Smooth muscle cell (in vitro differentiated cells): ENCODE results near the gene UIMC1. TPM values are rescaled to one million over a fixed set of nuclear protein-coding genes. Genes with fewer than 3 reads are reported as not detected.

Experiments used
- DNase-seq: peaks from one replicate; lab custom pipeline; 2025; ENCODE audit not compliant: unreplicated experiment; lab: John Stamatoyannopoulos, UW
- H2AFZ ChIP-seq: fragments of 200-600 bp; sonication (generic); 2 replicates; pipeline ENCODE4 v1.6.0; 2016; ENCODE audit warnings: antibody characterized with exemption, low read depth, mild to moderate bottlenecking
- H3F3A ChIP-seq: fragments of 200-600 bp; sonication (generic); 2 replicates; pipeline ENCODE4 v1.6.0; 2017; ENCODE audit warnings: antibody characterized with exemption, low read depth
- H3K27ac ChIP-seq: fragments of 200-600 bp; sonication (generic); 2 replicates; pipeline ENCODE4 v1.5.1; 2016; ENCODE audit warnings: low read depth, mild to moderate bottlenecking
- H3K27me3 ChIP-seq: fragments of 200-600 bp; sonication (generic); 2 replicates; pipeline ENCODE4 v1.6.1; 2016; ENCODE audit warnings: low read depth, mild to moderate bottlenecking
- H3K36me3 ChIP-seq: fragments of 200-600 bp; sonication (generic); 2 replicates; pipeline ENCODE4 v1.5.1; 2016; ENCODE audit warnings: low read depth
- H3K4me1 ChIP-seq: fragments of 200-600 bp; sonication (generic); 2 replicates; pipeline ENCODE4 v1.5.1; 2016; ENCODE audit warnings: low read depth
- H3K4me2 ChIP-seq: fragments of 200-600 bp; sonication (generic); 2 replicates; pipeline ENCODE4 v1.6.0; 2016; ENCODE audit warnings: mild to moderate bottlenecking
- H3K4me3 ChIP-seq: fragments of 200-600 bp; sonication (generic); 2 replicates; pipeline ENCODE4 v1.5.1; 2016; ENCODE audit warnings: mild to moderate bottlenecking
- H3K79me2 ChIP-seq: fragments of 200-600 bp; sonication (generic); 2 replicates; pipeline ENCODE4 v1.6.0; 2016; ENCODE audit warnings: low read depth, mild to moderate bottlenecking
- H3K9ac ChIP-seq: fragments of 200-600 bp; sonication (generic); 2 replicates; pipeline ENCODE4 v1.6.0; 2016; ENCODE audit warnings: low read depth
- H3K9me3 ChIP-seq: fragments of 200-600 bp; sonication (generic); replicated peaks from 2 replicates; pipeline ENCODE4 v1.5.1; 2016; ENCODE audit warnings: low read depth
- H4K20me1 ChIP-seq: fragments of 200-600 bp; sonication (generic); 2 replicates; pipeline ENCODE4 v1.6.0; 2016; ENCODE audit warnings: low read depth
- WGBS: methylation state at CpG from one replicate; pipeline ENCODE4 v1.1.7; 2016; ENCODE audit warnings: low lambda C conversion rate; 5-methylcytosine and 5-hydroxymethylcytosine counted together
- polyA plus RNA-seq: library from polyadenylated mRNA; unstranded; fragments of >200 nt; fragmentation: Nextera tagmentation; extraction: Ambion mirVana; gene quantifications from 2 replicates; pipeline ENCODE4 v1.2.1, GENCODE V29; 2016
- total RNA-seq: library from RNA; depleted of rRNA; stranded (reverse); fragments of >200 nt; gene quantifications from 2 replicates; pipeline ENCODE4 v1.2.3, GENCODE V29; 2014
- TF ChIP-seq, protein P1 (sequence below): fragments of 200-600 bp; sonication (generic); IDR thresholded peaks from 2 replicates; pipeline ENCODE4 v1.5.1; 2017; ENCODE audit warnings: borderline replicate concordance, mild to moderate bottlenecking, antibody characterized with exemption; ENCODE audit not compliant: insufficient read depth, poor library complexity, severe bottlenecking

The UIMC1 gene
- total and polyA plus RNA-seq, 2 experiments from 2014 or later: 12.1 to 19.9 TPM

DNA sequence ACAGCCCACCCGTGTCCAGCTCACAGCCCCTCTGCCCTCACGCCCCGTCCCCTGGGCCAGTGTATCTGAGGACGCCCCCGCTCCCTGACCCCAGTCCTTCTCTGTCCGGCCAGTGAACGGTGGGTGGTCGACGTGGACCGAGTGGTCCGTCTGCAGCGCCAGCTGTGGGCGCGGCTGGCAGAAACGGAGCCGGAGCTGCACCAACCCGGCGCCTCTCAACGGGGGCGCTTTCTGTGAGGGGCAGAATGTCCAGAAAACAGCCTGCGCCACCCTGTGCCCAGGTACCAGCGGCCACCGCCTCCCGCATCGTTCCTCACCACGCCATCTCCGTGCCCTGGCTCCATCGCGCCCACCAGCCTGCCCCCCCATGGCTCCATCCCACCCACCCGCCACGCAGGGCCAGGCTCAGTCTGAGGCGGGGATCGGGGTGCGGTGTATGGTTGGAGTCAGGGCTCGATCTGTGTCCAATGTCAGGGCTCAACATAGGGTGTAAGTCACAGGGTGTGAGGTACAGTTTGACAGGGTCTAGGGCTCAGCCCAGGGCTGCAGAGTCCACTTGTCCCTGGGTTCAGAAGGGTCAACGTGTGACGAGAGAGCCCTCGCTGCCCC lies 137.0 kb downstream of the UIMC1 start:
- Histone ChIP-seq H3K4me1 (peaks cover 26% of the 10 kb centered on the region), H2AFZ (no peak overlapping the region), H4K20me1 (no peaks in the 10 kb centered on the region), H3K9me3 (no peaks in the 10 kb centered on the region), H3K27me3 (peaks cover 36% of the 10 kb centered on the region), H3K79me2 (no peaks in the 10 kb centered on the region), H3F3A (no peaks in the 10 kb centered on the region), H3K36me3 (no peaks in the 10 kb centered on the region), H3K9ac (no peak overlapping the region), H3K4me2 (no peak overlapping the region), H3K27ac (no peak overlapping the region), H3K4me3 (no peak overlapping the region)
- DNase-seq: no peak
- TF ChIP-seq, protein P1, sequence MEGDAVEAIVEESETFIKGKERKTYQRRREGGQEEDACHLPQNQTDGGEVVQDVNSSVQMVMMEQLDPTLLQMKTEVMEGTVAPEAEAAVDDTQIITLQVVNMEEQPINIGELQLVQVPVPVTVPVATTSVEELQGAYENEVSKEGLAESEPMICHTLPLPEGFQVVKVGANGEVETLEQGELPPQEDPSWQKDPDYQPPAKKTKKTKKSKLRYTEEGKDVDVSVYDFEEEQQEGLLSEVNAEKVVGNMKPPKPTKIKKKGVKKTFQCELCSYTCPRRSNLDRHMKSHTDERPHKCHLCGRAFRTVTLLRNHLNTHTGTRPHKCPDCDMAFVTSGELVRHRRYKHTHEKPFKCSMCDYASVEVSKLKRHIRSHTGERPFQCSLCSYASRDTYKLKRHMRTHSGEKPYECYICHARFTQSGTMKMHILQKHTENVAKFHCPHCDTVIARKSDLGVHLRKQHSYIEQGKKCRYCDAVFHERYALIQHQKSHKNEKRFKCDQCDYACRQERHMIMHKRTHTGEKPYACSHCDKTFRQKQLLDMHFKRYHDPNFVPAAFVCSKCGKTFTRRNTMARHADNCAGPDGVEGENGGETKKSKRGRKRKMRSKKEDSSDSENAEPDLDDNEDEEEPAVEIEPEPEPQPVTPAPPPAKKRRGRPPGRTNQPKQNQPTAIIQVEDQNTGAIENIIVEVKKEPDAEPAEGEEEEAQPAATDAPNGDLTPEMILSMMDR: no peak
- WGBS: 84% methylated on average over 25 of the region's 38 CpGs

- Histone ChIP-seq H3K27me3 (peaks cover 37% of the 10 kb centered on the region), H3K36me3 (no peaks in the 10 kb centered on the region), H3K79me2 (no peaks in the 10 kb centered on the region), H4K20me1 (no peaks in the 10 kb centered on the region), H3K4me1 (peaks cover 26% of the 10 kb centered on the region), H3F3A (no peaks in the 10 kb centered on the region), H3K9me3 (no peaks in the 10 kb centered on the region), H2AFZ (no peak overlapping the region), H3K4me3 (no peak overlapping the region), H3K27ac (no peak overlapping the region), H3K4me2 (no peak overlapping the region), H3K9ac (no peak overlapping the region)
- WGBS: 96% methylated on average over 20 of the region's 20 CpGs
- no peak for DNase-seq
- TF ChIP-seq, protein P1: no peak
Measured at GRCh38 chr5:176868731-176869130, 137.8 kb downstream of the UIMC1 start.

DNA sequence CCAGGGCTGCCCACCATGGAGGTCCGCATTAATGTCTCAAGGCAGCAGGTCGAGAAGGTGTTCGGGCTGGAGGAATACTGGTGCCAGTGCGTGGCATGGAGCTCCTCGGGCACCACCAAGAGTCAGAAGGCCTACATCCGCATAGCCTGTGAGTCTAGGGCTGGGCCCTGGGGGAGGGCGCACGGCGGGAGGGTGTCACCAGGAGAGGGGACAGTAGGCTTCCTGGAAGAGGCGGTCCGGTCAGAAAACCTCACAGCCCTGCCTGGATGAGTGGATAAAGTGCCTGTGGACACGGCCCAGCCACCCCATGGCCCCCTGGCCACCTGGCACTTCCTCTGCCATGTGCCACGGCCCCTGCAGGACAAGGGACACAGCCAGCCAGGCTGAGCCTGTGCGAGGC lies 138.5 kb downstream of the UIMC1 start:
- no peak for DNase-seq
- no peak overlapping the region for H3K27ac ChIP-seq
- H3K27me3 ChIP-seq: peaks cover 38% of the 10 kb centered on the region
- H3K4me3 ChIP-seq: no peak overlapping the region
- no peaks in the 10 kb centered on the region for H3K79me2 ChIP-seq
- H3K36me3 ChIP-seq: no peaks in the 10 kb centered on the region
- no peak overlapping the region for H3K4me2 ChIP-seq
- no peaks in the 10 kb centered on the region for H4K20me1 ChIP-seq
- no peaks in the 10 kb centered on the region for H3F3A ChIP-seq
- TF ChIP-seq, protein P1: no peak
- H2AFZ ChIP-seq: no peak overlapping the region
- H3K4me1 ChIP-seq: peaks cover 28% of the 10 kb centered on the region
- no peaks in the 10 kb centered on the region for H3K9me3 ChIP-seq
- 93% methylated on average over 14 of the region's 14 CpGs for WGBS
- H3K9ac ChIP-seq: no peak overlapping the region

DNA sequence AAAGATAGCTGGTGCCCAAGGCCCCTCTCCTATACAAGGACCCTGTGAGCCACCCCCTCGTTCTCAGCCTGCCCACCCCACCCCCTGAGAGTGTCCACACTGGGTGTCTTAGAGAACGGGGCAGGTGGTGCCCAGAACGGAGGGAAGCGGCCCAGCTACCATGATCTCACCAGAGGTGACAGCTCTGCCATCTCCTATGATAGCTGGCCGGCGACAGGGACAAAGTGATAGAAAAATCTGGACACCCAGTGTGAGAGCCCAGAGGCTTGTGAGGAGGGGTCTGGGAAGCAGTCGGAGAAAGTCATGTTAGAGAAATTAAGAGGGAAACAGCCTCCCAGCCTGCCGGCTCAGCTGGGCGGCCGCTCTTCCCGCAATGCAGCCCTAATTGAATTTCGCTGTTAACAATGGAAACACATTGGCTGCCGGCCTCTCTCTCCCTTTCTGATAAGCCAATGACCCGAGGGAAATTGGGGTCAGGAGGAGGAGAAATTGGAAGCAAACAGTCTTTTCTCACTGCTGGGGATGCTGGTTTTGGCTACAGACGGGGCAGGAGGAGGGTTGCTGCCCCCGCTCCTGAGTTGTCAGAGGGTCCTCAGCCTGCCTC lies 139.8 kb downstream of the UIMC1 start:
- Histone ChIP-seq H3K27me3 (peaks cover 42% of the 10 kb centered on the region), H4K20me1 (no peaks in the 10 kb centered on the region), H3K4me3 (no peak overlapping the region), H3K79me2 (no peaks in the 10 kb centered on the region), H3K4me2 (no peak overlapping the region), H3K4me1 (peaks cover 34% of the 10 kb centered on the region), H3K9ac (no peak overlapping the region), H3K27ac (no peak overlapping the region), H3K9me3 (no peaks in the 10 kb centered on the region), H3K36me3 (no peaks in the 10 kb centered on the region), H2AFZ (no peak overlapping the region), H3F3A (no peaks in the 10 kb centered on the region)
- TF ChIP-seq, protein P1: no peak
- no peak for DNase-seq
- WGBS: 32% methylated on average over 14 of the region's 16 CpGs
